Breast epithelium (tissue), 4 donors: ENCODE results near the gene BBS12. TPM values are rescaled to one million over a fixed set of nuclear protein-coding genes. Genes with fewer than 3 reads are reported as not detected.

Experiments
- DNase-seq, 2 donors: peaks; one replicate each; pipeline ENCODE4 v3.0.0-alpha.2; 2019; ENCODE audit warnings: low spot score in 2 of 2
- H3K27ac ChIP-seq, 2 donors: fragments of 200-600 bp; sonication (generic) in 1 of 2; one replicate each; pipeline ENCODE4 v1.5.1; 2016 to 2019; ENCODE audit warnings: mild to moderate bottlenecking in 1 of 2
- H3K27me3 ChIP-seq, 2 donors: fragments of 200-600 bp; sonication (generic) in 1 of 2; one replicate each; pipeline versions ENCODE4 v1.5.1 to v1.6.0; 2017 to 2019; ENCODE audit warnings: control low read depth in 1 of 2, mild to moderate bottlenecking in 1 of 2
- H3K36me3 ChIP-seq: fragments of 200-600 bp; one replicate; pipeline ENCODE4 v1.5.1; 2019
- H3K4me1 ChIP-seq, 2 donors: fragments of 200-600 bp; sonication (generic); one replicate each; pipeline ENCODE4 v1.5.1; 2016 to 2019; ENCODE audit warnings: control low read depth in 1 of 2
- H3K4me3 ChIP-seq, 3 donors: fragments of 200-600 bp; sonication (generic); 1 replicate in 2 of 3; 2 replicates in 1 of 3; pipeline ENCODE4 v1.5.1; 2016 to 2019; ENCODE audit warnings: mild to moderate bottlenecking in 3 of 3, moderate library complexity in 2 of 3
- H3K9me3 ChIP-seq, 2 donors: fragments of 200-600 bp; sonication (generic) in 1 of 2; one replicate each; pipeline ENCODE4 v1.5.1; 2016 to 2019; ENCODE audit warnings: control low read depth in 1 of 2
- CTCF ChIP-seq, 3 donors: fragments of 450-650 bp; IDR thresholded peaks; one replicate each; pipeline ENCODE4 v1.5.1; 2016 to 2017; ENCODE audit warnings: antibody characterized with exemption in 3 of 3, mild to moderate bottlenecking in 3 of 3, moderate library complexity in 3 of 3
- POLR2A ChIP-seq: fragments of 450-650 bp; IDR thresholded peaks from one replicate; pipeline ENCODE4 v1.6.1; 2016; ENCODE audit warnings: antibody characterized with exemption, mild to moderate bottlenecking, moderate library complexity
- POLR2AphosphoS5 ChIP-seq, 3 donors: sonication (generic); formaldehyde crosslinking; IDR thresholded peaks; one replicate each; pipeline ENCODE4 v1.6.1; 2017; ENCODE audit warnings: antibody characterized with exemption in 3 of 3
- intact Hi-C: fragments of 100-400 bp; cut with DNase I; formaldehyde crosslinking; loops from one replicate; pipeline ENCODE4 v1.15.1; 2023; ENCODE audit warnings: low total_unique reads
- total RNA-seq, 3 donors: library from RNA; depleted of rRNA; stranded (reverse); fragments of >200 nt; gene quantifications; one replicate each; pipeline ENCODE4 v1.1.0, GENCODE V29; 2016

Gene BBS12
- total RNA-seq, 3 donors from 2014 or later, result 2.7 to 15.2 (median 5.6) TPM

- H3K4me1 ChIP-seq, result no peaks in the 10 kb centered on the region
- DNase-seq, result no peak
- intact Hi-C loops, result no loop called here
- TF ChIP-seq POLR2A (no peak), CTCF (IDR thresholded peaks at IDR 0.05) (no peak), POLR2AphosphoS5 (IDR thresholded peaks at IDR 0.05) (no peak)
- no peaks in the 10 kb centered on the region for H3K36me3 ChIP-seq
- H3K27ac ChIP-seq, result no peak overlapping the region
- H3K9me3 ChIP-seq, result no peaks in the 10 kb centered on the region
- no peaks in the 10 kb centered on the region for H3K27me3 ChIP-seq
- H3K4me3 ChIP-seq, result no peak overlapping the region
Observed at GRCh38 chr4:122702939-122703338, 29.6 kb upstream of the BBS12 start.

- intact Hi-C loops, result no loop called here
- H3K4me1 ChIP-seq, result no peaks in the 10 kb centered on the region
- H3K27me3 ChIP-seq, result no peaks in the 10 kb centered on the region
- DNase-seq, result no peak
- H3K36me3 ChIP-seq, result no peaks in the 10 kb centered on the region
- no peak for TF ChIP-seq POLR2AphosphoS5 (IDR thresholded peaks at IDR 0.05)
- no peak for TF ChIP-seq POLR2A
- no peak for TF ChIP-seq CTCF (IDR thresholded peaks at IDR 0.05)
- H3K4me3 ChIP-seq, result no peak overlapping the region
- no peak overlapping the region for H3K27ac ChIP-seq
- no peaks in the 10 kb centered on the region for H3K9me3 ChIP-seq
Observed at GRCh38 chr4:122703868-122704267, 28.6 kb upstream of the BBS12 start.

- no peak overlapping the region for H3K27ac ChIP-seq
- H3K27me3 ChIP-seq, result no peaks in the 10 kb centered on the region
- TF ChIP-seq POLR2A, result no peak
- TF ChIP-seq CTCF (IDR thresholded peaks at IDR 0.05), result no peak
- no peak for TF ChIP-seq POLR2AphosphoS5 (IDR thresholded peaks at IDR 0.05)
- DNase-seq, result no peak
- no peaks in the 10 kb centered on the region for H3K4me1 ChIP-seq
- no peak overlapping the region for H3K4me3 ChIP-seq
- H3K36me3 ChIP-seq, result no peaks in the 10 kb centered on the region
- intact Hi-C loops, result no loop called here
- no peaks in the 10 kb centered on the region for H3K9me3 ChIP-seq
Observed at GRCh38 chr4:122705009-122705408, 27.5 kb upstream of the BBS12 start.

- H3K9me3 ChIP-seq, result no peaks in the 10 kb centered on the region
- TF ChIP-seq CTCF (IDR thresholded peaks at IDR 0.05), result no peak
- no peak for TF ChIP-seq POLR2A
- no peak for TF ChIP-seq POLR2AphosphoS5 (IDR thresholded peaks at IDR 0.05)
- intact Hi-C loops, result no loop called here
- H3K4me1 ChIP-seq, result no peaks in the 10 kb centered on the region
- H3K27ac ChIP-seq, result no peak overlapping the region
- H3K36me3 ChIP-seq, result no peaks in the 10 kb centered on the region
- no peak overlapping the region for H3K4me3 ChIP-seq
- no peak for DNase-seq
- no peaks in the 10 kb centered on the region for H3K27me3 ChIP-seq
Observed at GRCh38 chr4:122705547-122706117, 26.9 kb upstream of the BBS12 start.

- DNase-seq, result no peak
- intact Hi-C loops, result no loop called here
- TF ChIP-seq POLR2AphosphoS5 (IDR thresholded peaks at IDR 0.05) (no peak), POLR2A (no peak)
- H3K9me3 ChIP-seq, result no peaks in the 10 kb centered on the region
- no peaks in the 10 kb centered on the region for H3K4me1 ChIP-seq
- H3K4me3 ChIP-seq, result no peak overlapping the region
- H3K27me3 ChIP-seq, result no peaks in the 10 kb centered on the region
- H3K27ac ChIP-seq, result no peak overlapping the region
- H3K36me3 ChIP-seq, result no peaks in the 10 kb centered on the region
Observed at GRCh38 chr4:122706511-122706910, 26.0 kb upstream of the BBS12 start.

GRCh38 chr4:122707497-122707896, 25.0 kb upstream of the BBS12 start:
- intact Hi-C loops, result no loop called here
- Histone ChIP-seq H3K9me3 (no peaks in the 10 kb centered on the region), H3K4me1 (no peaks in the 10 kb centered on the region), H3K36me3 (no peaks in the 10 kb centered on the region), H3K27me3 (no peaks in the 10 kb centered on the region), H3K4me3 (no peak overlapping the region), H3K27ac (no peak overlapping the region)
- no peak for DNase-seq
- TF ChIP-seq CTCF (IDR thresholded peaks at IDR 0.05) (no peak), POLR2A (no peak), POLR2AphosphoS5 (IDR thresholded peaks at IDR 0.05) (no peak)
